Activated CD4-positive, alpha-beta T cell treated with anti-CD3 and anti-CD28 coated beads for 4 hours (primary cell): ENCODE results near the gene CSF1R.

Experiments
- DNase-seq, 2 donors: peaks; one replicate each; pipeline ENCODE4 v3.0.0-alpha.2; 2020

The CSF1R gene

GRCh38 chr5:150069672-150070627 is 16.4 kb downstream of the CSF1R start:
- DNase-seq = no peak

GRCh38 chr5:150068961-150069645 is 17.3 kb downstream of the CSF1R start:
- DNase-seq = no peak

DNA sequence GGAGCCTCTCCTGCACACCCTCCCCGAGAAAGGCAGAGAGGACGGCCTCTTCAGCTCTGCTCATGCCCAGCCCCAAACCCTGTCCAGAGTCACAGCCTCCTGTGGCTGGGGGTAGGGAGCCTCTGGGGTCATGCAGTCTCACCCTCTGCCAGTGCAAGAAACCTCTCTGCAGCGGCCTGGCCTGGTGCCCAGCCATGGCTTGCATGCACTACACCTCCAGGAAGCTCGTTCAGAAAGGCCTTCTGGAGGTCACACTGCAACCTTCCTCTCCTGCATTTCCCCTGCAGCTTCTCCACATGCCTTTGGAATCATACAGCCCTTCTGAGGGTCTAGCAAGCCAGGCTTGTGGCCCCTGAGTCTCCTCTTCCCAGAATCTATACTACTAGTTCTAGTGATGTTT is 17.9 kb downstream of the CSF1R start:
- DNase-seq = no peak

DNA sequence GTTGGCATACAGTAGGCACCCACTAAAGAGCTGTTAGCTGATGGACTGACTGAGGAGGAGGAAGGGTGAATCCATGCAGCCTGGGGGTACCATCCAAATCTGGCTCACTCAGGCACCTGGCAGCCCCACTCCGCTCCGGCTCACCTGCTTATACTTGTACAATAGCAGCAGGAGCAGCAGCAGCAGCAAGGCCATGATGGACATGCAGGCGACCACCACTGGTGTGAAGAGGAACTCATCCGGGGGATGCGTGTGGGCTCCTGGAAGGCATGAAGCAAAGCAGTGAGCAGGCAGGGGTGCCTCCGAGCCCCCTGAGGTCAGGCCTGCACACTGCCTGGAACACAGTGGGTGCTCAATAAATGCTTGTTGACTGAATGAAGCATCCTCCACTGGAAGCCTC is 18.3 kb downstream of the CSF1R start:
- no peak for DNase-seq

DNA sequence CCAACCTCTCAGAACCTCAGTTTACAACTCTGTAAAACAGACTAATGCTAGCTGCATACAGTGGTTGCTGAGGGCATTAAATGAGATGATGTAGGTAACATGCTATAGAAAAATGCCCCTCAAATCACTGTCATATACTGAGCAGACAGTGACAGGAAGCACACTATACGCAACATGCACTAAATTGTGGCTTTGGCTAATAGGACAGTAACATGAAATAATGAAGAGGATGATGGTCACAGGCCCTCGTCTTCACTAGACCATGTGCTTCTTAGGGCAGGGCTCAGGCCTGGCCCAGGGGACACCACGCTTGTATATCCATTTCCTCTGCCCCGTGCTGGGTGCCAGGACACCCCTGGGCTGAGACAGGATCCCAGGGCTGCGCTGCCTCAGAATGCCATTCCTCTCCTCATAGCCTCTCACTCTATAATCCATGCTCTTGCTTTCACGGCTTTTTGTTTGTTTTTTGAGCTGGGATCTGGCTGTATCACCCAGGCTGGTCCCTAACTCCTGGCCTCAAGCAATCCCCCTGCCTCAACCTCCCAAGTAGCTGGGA is 18.9 kb downstream of the CSF1R start:
- DNase-seq = no peak

GRCh38 chr5:150066901-150067396 is 19.4 kb downstream of the CSF1R start:
- DNase-seq = no peak

GRCh38 chr5:150066436-150066835 is 19.9 kb downstream of the CSF1R start:
- no peak for DNase-seq

GRCh38 chr5:150065886-150066285 is 20.5 kb downstream of the CSF1R start:
- no peak for DNase-seq

DNA sequence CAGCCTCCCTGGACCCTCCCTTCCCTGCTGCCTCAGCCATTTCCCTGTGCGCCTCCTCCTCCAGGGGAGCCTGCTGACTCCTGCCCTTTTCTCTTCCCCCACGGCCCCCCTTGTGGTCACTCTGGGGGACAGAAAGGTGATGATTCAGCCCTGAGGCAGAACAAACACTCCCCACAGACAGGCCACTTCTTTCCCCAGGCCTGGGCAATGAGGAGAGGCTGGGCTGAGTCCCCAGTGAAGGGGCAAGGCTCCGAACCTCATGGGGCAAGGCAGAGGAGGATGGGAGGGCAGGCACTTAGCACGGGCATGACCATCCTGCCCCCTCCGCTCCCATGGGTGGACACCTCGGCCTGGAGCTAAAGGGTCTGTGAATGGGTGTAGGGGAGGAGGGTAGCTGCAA is 21.0 kb downstream of the CSF1R start:
- no peak for DNase-seq

- no peak for DNase-seq
Observed at GRCh38 chr5:150064681-150065220, 21.6 kb downstream of the CSF1R start.

GRCh38 chr5:150063638-150064037 is 22.7 kb downstream of the CSF1R start:
- no peak for DNase-seq

- no peak for DNase-seq
Observed at GRCh38 chr5:150062216-150062922, 24.0 kb downstream of the CSF1R start.

DNA sequence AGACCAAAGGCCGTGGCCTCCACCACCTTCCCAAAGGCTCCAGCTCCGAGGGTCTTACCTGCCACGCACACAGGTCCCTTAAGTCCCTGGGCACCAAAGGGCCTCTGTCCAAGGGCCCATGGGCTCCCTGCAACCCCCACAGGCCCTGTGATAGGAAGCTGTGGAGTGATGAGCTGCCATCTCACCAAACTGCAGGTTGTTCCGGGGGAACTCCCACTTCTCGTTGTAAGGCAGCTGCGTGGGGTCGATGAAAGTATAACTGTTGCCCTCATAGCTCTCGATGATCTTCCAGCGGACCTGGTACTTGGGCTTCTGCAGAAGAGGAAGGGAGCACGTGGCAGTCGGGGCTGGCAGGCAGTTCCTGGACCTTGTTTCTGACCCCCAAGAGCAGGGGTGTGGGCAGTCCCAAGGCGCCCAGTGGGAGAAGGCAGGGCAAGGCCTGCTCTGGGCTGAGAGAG is 24.8 kb downstream of the CSF1R start:
- DNase-seq = no peak

DNA sequence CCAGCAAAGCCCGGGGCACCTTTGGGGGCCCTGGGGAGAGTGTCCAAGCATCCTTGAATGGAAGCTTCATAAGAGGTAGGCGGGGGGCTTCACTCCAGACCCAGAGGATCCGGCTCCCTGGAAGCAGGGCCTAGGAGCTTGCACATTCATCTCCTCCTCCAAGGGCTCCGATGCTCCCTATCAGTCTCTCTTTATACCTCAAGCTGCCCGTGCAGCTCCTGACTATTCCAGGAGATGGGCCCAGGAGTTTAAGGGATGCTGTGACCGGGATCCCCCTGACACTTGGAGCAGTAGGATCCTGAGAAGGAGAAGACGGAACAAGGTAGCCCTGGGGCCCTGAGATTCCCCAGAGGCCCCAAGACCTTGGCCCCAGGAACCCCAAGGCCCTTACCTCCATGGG is 25.9 kb downstream of the CSF1R start:
- DNase-seq = no peak

GRCh38 chr5:150059623-150060022 is 26.7 kb downstream of the CSF1R start:
- no peak for DNase-seq

DNA sequence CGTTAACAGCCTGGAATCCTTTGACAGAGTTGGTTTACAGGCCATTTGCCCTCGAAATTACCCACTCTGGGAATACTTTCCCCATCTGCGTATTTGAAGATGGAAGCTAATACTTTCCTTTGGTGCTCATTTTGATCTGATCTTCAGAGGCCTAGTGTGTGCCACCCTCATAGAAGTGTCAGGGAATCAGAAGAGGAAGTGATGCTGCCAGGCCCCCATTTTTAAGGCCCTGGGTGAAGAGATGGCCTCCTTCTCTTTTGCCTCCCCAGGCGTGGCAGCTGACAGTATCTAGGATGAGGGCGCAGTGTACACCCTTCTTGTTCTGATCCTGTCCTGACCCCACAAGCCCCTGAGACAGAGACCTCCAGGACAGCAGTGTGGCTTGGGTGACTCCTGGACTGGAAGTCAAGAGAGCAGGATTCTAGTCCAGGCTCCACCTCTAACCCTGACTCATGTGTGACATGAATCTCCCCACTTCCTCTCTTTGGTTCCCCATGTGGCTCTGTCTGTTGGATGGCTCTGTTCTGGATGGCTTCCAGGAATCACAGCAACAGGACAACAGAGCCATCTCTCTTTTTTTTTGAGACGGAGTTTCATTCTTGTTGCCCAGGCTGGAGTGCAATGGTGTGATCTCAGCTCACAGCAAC is 27.8 kb downstream of the CSF1R start:
- no peak for DNase-seq

- no peak for DNase-seq
Observed at GRCh38 chr5:150057996-150058395, 28.4 kb downstream of the CSF1R start.

- DNase-seq = no peak
Observed at GRCh38 chr5:150057511-150057910, 28.8 kb downstream of the CSF1R start.

- no peak for DNase-seq
Observed at GRCh38 chr5:150057052-150057451, 29.3 kb downstream of the CSF1R start.

DNA sequence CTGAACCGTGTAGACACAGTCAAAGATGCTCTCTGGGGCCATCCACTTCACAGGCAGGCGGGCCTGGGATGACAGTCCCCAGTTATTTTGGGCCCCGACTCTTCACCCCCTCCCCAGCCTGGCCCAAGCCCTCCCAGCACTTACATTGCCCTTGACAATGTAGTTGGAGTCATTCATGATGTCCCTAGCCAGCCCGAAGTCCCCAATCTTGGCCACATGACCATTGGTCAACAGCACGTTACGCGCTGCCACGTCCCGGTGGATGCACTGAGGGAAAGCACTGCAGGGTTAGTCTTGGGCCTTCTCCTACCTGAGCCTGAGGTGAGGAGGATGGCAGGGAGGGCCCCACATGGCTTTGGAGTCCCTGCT is 30.3 kb downstream of the CSF1R start:
- no peak for DNase-seq

GRCh38 chr5:150055326-150056074 is 30.9 kb downstream of the CSF1R start:
- DNase-seq = no peak
